A673 (cell line): Measurements from ENCODE around the gene CPLX1.

Source experiments
- EZH2 ChIP-seq: fragments of 200-600 bp; sonication (generic); IDR thresholded peaks from 2 replicates; pipeline ENCODE4 v1.6.1; 2017; ENCODE audit warnings: borderline replicate concordance, low read depth, mild to moderate bottlenecking, mixed read lengths, antibody characterized with exemption, low read length; ENCODE audit not compliant: poor library complexity, severe bottlenecking
- TF ChIP-seq, protein P1 (sequence below): fragments of 300-800, 200-600 bp; sonication (generic); conservative IDR thresholded peaks from 2 replicates; pipeline ENCODE4 v1.5.1; 2017; ENCODE audit warnings: low read depth, mild to moderate bottlenecking, antibody characterized with exemption, low read length, moderate library complexity, mixed read lengths

DNA sequence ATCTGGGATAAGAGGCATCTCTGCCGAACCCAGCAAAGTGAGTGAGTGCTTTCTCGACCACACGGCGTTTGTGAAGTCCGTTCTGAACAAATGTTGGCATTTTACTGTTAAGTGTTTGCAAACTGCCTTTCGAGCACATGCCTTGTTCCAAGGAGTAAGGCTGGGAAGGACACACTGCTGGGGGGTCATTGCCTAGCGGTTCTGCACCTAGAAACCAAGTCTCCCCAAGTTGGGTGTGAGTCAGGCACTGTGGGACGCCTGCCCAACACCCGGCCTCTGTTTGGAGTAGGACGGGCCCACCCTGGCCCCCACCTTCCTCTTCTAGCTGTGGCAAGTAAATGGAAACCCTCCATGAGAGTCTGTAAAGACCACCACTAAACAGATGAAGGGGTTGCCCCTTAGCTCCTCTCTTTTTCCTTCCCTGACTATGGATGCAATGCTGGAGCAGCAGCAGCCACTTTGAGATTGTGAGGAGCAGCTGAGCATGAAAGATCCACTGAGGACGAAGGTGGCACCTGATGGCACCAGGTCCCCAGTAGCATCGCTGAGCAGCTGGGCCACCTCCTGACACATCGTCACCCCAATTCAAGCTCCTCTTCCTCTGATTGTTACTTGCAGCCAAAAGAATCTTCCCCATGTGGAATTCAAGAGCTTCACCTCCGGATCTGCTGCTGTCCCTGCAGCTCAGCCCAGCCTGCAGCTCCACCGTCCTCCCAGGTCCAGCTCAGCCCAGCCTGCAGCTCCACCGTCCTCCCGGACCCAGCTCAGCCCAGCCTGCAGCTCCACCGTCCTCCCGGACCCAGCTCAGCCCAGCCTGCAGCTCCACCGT is 6.3 kb downstream of the CPLX1 start:
- TF ChIP-seq, protein P1, sequence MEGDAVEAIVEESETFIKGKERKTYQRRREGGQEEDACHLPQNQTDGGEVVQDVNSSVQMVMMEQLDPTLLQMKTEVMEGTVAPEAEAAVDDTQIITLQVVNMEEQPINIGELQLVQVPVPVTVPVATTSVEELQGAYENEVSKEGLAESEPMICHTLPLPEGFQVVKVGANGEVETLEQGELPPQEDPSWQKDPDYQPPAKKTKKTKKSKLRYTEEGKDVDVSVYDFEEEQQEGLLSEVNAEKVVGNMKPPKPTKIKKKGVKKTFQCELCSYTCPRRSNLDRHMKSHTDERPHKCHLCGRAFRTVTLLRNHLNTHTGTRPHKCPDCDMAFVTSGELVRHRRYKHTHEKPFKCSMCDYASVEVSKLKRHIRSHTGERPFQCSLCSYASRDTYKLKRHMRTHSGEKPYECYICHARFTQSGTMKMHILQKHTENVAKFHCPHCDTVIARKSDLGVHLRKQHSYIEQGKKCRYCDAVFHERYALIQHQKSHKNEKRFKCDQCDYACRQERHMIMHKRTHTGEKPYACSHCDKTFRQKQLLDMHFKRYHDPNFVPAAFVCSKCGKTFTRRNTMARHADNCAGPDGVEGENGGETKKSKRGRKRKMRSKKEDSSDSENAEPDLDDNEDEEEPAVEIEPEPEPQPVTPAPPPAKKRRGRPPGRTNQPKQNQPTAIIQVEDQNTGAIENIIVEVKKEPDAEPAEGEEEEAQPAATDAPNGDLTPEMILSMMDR, result no peak
- no peak for TF ChIP-seq EZH2
